HG03442 (cell line): ENCODE measurements around the gene PAM16.
"Not testable (repeated sequence)": the region's sequence is repeated elsewhere in the genome, so short reads cannot be mapped to it uniquely, and the experiment has no call there.

Experiments used
- ATAC-seq: cut with Tn5 transposase; IDR thresholded peaks from one replicate; pipeline ENCODE4 v1.9.1; 2021; ENCODE audit warnings: mild to moderate bottlenecking, moderate library complexity; ENCODE audit not compliant: unreplicated experiment

Gene PAM16

DNA sequence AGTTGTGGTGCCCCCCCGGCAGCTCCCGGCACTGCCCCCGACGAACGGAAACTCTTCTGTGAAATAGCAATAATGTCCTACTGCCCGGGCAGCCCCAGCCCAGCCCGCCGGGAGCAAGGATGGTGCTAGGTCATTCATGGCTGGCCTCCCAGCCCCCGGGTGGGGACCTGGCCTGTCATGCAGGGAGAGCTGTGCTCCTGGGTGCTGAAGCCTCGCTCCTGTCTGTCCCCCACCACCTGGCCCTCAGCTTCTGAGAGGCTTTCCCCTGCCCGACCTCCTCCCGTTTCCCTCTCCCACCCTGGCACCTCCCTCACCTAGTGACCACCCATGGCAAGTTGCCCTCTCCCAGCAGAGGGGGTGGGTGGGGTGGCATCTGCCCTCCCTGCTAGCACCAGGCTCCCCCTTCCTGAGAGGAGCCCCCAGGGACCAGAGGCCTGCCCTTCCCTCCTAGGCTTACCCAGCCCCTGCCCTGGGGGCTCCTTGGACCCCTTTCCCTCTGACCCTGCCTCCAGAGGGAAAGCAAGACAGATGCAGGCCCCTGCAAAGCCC is 13.5 kb downstream of the PAM16 start:
- no peak for ATAC-seq

DNA sequence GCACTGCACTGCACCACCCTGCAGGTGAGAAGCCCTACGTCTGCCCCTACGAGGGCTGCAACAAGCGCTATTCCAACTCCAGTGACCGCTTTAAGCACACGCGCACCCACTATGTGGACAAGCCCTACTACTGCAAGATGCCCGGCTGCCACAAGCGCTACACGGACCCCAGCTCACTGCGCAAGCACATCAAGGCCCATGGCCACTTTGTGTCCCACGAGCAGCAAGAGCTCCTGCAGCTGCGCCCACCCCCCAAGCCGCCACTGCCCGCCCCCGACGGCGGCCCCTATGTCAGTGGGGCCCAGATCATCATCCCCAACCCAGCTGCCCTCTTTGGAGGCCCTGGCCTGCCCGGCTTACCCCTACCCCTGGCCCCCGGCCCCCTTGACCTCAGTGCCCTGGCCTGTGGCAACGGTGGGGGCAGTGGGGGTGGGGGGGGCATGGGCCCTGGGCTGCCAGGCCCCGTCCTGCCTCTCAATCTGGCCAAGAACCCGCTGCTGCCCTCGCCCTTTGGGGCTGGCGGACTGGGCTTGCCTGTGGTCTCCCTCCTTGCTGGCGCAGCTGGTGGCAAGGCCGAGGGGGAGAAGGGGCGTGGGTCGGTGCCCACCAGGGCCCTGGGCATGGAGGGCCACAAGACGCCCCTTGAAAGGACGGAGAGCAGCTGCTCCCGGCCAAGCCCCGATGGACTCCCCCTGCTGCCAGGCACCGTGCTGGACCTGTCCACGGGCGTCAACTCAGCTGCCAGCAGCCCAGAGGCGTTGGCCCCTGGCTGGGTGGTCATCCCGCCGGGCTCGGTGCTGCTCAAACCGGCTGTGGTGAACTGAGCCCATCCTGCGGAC is 14.2 kb downstream of the PAM16 start:
- ATAC-seq, result no peak

DNA sequence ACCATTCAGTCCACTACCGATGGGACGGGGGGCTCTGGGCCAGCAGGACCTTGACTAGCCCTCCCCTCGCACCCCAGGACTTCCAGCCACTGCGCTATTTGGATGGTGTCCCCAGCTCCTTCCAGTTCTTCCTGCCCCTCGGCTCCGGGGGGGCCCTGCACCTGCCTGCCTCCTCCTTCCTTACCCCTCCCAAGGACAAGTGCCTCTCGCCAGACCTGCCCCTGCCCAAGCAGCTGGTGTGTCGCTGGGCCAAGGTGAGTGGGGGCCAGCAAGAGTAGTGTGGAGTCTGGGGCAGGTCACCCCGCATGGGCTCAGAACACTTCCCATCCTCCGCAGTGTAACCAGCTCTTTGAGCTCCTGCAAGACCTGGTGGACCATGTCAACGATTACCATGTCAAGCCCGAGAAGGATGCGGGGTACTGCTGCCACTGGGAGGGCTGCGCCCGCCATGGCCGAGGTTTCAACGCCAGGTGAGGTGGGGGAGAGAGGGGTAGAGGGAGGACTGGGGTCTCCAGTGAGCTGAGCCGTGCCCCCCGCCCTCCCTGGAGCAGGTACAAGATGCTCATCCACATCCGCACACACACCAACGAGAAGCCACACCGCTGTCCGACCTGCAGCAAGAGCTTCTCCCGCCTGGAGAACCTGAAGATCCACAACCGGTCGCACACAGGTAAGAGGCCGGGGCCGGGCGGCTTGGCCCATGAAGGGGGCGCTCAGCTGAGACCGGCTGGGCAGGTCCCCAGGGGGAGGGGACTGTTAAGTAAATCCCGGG is 16.2 kb downstream of the PAM16 start:
- ATAC-seq, result no peak

DNA sequence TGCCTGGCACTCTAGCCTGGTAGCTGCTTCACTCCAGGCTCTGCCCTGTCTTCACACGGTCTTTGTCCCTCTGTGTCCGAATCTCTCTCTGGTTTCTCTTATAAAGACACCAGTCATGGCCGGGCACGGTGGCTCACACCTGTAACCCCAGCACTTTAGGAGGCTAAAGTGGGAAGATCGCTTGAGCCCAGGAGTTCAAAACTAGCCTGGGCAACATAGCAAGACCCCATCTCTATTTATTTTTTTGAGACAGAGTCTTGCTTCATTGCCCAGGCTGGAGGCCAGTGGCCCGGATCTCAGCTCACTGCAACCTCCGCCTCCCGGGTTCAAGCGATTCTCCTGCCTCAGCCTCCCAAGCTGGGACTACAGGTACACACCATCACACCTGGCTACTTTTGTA is 17.4 kb downstream of the PAM16 start:
- ATAC-seq, result not testable (repeated sequence)

DNA sequence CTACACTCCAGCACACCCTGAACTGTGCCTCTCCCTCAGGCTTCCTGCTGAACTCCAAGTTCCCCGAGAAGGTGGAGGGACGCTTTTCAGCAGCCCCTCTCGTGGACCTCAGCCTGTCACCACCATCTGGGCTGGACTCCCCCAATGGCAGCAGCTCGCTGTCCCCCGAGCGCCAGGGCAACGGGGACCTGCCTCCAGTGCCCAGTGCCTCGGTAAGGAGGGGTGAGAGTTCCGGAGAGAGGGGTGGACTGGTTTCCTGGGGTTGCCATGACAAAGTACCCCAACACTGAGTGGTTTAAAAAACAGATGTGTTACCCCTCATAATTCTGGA is 17.8 kb downstream of the PAM16 start:
- ATAC-seq, result no peak

DNA sequence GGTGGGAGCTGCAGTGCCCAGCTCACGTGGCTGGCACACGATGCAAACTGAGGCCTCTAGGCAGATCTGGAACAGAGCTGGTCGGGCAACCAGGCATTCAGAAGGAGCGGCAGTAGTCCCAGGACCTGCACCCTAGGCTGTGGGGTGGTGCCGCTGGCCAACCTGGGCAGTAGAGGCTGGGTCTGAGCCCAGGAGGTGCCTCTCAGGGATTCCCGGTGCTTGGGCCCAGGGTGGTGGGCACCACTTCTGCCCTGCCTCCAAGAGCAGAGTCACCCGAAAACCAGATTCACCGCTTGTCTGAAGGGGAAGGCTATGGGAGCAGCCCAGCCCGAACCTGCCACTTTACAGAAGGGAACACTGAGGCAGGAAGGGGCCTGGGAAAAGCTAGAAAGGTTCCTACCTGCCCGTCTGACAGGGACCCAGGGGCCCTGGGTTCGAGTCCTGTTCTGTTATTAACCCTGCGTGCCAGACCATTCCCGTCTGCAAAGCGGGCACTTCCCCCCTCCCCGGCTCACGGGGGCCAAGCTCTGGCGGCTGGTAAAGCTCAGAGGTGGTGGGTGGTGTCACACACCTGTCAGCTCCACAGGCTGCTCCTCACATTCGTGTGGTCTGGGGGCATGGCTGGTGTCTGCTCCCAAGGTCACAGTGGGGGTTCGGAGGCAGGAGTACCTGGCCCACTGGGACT is 18.4 kb downstream of the PAM16 start:
- no peak for ATAC-seq

DNA sequence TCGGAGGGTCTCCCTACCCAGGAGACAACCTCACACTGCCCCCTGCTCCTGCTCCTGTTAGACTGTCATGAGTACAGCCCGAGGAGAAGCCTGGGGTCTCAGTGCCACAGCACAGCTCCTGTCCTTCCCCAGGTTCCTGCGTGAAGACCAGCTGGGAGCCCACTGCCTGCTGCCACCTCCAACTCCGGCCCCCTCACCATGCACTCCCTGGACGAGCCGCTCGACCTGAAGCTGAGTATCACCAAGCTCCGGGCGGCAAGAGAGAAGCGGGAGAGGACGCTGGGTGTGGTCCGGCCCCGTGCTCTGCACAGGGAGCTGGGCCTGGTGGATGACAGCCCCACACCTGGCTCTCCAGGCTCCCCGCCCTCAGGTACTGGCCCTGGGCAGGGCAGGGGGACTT is 19.0 kb downstream of the PAM16 start:
- no peak for ATAC-seq

DNA sequence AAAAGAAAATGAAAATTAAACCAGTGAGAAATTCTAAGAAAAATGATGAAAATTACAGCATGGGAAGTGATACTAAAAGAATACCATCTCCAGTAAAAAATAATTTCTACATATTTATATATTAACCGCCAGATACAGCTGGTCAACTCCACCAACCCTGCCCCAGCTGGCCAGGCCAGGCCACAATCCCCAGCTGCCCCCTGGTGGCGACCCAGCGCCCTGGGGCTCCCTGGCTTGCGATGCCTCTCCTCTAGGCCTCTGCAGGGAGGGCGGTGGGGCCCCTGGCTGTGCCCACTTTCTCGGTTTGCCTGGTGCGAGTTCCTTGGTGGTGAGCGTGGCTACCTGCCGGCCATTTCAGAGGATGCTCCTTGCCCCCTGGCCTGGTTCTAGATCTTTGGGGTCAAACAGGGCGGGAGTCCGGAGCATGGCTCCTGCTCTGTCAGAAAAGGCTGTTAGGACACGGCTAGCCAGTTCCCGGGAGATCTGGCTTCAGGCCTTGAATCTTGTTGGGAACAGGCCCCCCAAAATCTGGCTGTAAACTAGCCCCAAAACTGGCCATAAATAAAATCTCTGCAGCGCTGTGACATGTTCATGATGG is 20.7 kb downstream of the PAM16 start:
- no peak for ATAC-seq

DNA sequence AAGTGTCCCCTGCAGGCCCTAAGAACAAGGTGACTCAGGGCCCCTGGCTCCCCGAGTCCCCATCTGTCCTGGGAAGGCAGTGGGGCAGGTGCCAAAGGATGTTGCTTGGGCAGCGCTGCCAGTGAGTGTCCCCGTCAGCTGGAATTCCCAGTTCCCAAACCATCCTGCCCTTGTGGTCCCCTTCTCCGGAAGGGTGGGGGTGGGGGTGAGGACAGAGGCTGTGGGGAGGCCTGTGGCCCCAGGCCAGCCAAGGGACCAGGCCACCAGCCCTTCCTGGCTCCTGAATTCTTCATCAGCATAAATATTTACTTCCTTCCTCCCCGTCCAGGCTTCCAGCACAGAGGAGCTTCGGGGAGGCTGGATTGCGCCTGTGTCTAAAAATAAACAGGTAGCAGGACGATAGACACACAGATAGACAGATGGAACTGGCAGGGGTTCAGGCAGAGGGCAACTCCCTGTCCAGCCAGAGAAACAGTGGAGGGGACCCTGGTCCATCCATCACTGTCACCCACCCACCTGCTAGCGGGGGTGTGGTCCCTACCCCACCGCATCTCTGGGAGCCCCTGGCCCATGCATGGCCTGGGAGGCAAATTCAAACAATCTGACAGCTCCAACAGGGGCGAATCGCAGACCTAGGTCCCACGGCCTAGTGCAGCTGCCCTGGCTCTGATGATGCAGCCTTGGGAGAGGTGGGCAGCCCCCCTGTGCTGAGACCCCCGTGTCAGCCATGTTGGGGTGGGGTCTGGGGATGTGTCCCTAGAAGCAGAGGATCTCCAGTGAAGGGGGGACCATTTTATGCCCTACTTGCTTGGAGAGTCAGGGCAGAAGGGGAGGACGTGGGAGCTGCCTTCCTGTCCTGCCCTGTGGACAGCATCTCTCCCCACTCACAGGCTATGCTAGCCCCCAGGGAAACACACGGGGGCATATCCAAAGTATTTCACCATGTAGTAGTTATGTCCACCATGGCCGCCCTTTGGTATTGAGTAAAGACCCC is 22.0 kb downstream of the PAM16 start:
- ATAC-seq, result no peak

DNA sequence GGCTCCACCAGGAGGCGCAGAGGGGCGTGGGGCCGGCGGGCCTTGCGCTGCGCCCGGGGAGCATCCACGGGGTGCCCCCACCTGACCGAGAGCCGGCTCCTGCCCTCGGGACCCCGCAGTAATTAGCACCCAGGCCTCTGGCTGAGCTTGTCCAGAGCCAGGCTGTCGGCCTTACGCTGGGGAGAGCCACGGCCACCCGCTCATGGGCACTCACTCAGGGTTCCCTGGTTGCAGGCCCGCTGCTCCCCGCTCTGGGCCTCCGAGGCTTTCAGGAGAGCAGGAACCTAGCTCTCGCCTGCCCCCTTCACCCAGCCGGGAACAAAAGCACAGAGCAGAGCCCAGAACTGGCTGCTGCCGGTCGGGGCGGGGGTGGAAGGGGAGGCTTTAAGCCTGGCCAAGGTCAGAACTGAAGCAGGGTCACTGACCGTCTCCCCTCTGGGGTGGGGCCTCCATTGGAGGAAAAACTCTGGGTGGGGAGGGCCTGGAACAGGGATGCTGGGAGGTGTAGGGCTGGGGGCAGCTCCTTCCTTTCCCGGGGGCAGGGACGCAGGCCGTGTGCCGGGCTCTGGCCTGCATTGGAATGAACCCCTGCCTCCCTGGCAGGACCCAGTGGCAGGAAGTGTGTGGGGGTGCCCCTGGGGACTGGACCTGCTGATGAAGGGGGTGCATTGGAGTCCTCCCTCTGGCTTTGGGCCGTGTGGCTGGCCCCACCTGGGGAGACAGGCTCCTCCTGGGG is 22.9 kb downstream of the PAM16 start:
- peak; percentile 41 for ATAC-seq

DNA sequence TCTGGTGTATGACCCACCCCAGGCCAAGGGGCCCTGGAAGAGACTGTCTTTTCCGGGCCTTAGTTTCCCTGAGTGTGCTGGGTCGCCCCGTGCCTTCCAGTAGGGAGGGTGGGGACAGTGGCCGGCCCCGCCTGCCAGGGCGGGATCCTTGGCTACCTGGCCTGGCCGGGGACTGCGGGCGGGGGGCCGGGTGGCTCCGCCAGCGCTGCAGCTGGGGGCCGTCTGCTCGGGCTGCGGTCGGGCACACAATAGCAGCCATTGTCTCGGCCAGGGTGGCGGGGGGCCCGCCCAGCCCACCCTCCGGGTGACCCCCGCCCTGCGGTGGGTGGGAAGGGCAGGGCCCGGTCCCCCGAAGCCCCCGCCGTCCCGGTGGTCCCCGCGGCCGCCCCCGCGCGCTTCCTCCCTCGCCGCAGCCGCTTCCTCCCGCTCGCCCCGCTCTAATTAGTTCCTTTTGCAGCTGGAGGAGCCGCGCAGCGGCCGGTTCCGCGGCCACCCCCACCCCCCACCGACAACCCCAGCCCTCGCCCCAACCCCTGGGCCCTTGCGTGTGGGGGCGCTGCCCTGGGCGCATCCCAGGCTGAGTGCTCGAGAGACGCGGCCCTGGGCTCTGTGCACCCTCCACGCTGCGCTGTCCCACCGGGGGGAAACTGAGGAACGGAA is 23.6 kb downstream of the PAM16 start:
- ATAC-seq, result no peak

DNA sequence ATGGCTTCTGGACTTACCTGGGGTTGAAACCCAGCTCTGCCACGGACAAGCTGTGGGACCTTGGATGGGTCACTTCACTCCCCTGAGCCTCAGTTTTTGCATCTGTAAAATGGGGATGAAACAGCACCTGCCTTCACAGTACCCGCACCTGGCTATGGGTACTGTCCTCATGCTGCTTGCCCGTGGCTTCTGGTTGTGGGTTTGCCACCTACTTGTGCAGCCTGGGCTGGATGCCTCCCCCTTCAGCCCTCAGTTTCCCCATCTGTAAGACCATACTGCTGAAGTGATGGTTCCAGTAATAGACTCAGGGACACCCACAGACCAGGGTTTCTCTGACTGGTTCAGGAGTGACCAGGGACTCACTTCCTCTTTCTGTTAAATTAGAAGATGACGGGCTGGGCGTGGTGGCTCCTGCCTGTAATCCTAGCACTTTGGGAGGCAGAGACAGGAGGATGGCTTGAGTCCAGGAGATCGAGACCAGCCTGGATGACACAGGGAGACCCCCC is 25.8 kb downstream of the PAM16 start:
- ATAC-seq, result no peak

DNA sequence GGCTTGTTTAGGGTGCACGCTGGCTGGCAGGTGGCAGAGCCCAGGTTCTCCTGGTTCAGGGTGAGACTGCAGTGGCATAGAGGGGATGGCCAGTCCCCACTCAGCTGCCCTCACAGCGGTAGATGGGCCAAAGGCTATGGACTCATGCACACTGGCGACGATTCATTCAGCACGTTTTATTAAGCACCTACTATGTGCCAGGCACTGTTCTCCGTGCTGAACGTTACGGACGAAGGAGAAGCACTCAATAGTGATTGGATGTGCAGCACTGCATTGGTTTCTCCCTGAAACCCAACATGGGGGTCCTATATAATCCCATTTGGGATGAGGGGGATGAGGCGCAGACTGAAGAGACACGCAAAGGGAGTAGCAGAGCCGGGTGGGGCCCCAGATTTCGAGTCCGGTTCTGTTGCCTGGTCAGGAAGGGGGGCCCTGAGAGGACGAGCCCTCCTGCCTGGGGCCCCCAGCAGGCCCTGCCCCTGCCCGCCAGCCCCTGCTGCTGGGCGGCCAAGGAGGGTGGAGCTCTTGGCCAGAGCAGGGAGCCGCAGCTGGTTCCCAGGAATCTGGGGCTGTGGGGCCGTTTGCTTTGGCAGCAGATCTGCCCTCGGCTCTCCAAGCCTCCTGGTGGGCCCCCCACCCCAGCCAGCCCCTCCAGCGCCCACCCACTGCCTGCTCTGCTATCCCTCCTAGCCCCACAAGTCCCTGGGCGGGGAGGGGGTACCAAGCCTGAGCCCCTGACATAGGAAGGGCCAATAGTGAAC is 26.4 kb downstream of the PAM16 start:
- no peak for ATAC-seq

DNA sequence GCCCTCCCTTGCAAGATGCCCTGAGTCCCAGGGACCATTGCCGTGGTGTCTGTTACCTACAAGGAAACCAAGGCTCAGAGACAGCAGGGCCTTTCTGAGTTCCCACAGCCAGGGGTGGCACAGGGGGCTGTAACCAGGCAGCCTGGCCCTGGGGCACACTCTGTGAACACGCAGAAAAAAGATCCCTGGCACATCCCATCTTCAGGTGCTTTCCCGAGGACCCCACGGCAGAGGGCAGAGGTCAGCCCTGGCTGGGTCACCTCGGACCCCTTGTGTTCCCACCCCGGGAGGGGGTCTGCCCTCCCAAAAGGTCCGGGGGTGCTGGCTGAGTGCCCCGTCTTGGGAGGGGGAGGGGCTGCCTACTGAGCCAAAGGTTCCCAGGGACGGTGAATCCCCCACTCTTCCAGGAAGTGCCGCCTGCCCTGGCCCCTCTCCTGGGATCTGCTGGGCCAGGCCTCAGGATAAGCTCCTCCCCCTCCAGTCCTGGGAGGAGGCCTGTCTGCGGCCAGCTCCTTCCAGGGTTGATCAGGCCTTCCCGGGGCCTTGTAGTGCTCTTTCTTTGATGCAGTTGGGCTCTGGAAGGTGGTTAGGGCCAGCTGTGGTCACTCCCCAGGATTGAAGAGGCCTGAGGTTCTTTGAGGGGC is 27.2 kb downstream of the PAM16 start:
- no peak for ATAC-seq

DNA sequence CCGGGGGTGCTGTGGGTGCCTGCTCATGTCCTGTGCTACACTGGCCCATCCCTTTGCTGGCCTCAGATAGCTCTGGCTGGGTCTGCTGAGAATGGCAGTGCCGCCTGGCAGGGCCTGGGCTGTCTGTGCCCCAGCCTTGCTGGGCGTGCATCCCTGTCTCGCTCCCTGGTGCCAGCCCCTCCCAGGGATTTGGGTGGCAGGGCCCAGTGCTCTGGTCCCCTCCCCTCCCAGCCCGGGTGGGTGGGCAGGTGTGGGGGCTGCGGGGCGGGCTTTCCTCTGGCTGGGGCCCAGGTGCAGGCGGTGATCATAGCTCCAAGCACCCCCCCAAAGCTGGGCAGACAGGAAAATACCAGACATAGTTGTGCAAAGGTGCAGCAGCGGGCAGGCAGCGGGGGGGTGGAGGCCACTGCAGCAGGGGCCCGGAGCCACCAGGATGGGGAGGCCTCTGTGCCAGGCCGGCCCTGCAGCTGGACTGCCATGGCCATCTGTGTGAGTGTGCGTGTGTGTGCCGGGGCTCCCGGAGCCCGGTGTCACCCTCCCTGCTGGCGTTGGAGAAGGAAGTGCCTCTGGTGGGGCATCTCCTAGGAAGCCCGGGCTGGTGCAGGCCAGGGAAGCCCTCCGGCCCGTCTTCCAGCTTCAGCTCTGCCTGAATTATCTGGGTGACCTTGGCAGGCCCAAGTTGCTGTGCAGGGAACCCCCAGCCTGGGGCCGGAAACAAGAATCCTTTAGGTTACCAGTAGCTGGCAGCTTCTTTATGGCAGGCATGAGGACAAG is 27.9 kb downstream of the PAM16 start:
- ATAC-seq, result no peak
